Endothelial cell (in vitro differentiated cells): Measurements from ENCODE around the gene SMIM35. TPM values are rescaled to one million over a fixed set of nuclear protein-coding genes. Genes with fewer than 3 reads are reported as not detected.

Experiments used
- DNase-seq: peaks from one replicate; pipeline ENCODE4 v3.0.0; 2021; ENCODE audit warnings: low spot score
- H3K27ac Mint-ChIP-seq: one replicate; pipeline ENCODE4 v1.8.0; 2021; ENCODE audit warnings: mixed read lengths, inconsistent platforms; ENCODE audit not compliant: unreplicated experiment
- H3K27me3 Mint-ChIP-seq: one replicate; pipeline ENCODE4 v1.8.0; 2021; ENCODE audit warnings: mild to moderate bottlenecking, moderate library complexity, mixed read lengths, inconsistent platforms; ENCODE audit not compliant: unreplicated experiment
- H3K36me3 Mint-ChIP-seq: one replicate; pipeline ENCODE4 v1.8.0; 2021; ENCODE audit warnings: mild to moderate bottlenecking, low read depth, mixed read lengths, inconsistent platforms; ENCODE audit not compliant: unreplicated experiment
- H3K4me1 Mint-ChIP-seq: one replicate; pipeline ENCODE4 v1.8.0; 2021; ENCODE audit warnings: mild to moderate bottlenecking, mixed read lengths, inconsistent platforms; ENCODE audit not compliant: unreplicated experiment
- H3K4me3 Mint-ChIP-seq: one replicate; pipeline ENCODE4 v1.8.0; 2021; ENCODE audit warnings: mild to moderate bottlenecking, mixed read lengths, inconsistent platforms; ENCODE audit not compliant: unreplicated experiment
- H3K9me3 Mint-ChIP-seq: one replicate; pipeline ENCODE4 v1.8.0; 2021; ENCODE audit warnings: mixed read lengths, inconsistent platforms; ENCODE audit not compliant: unreplicated experiment
- CTCF ChIP-seq: fragments of 200-600 bp; sonication (generic); IDR thresholded peaks from one replicate; pipeline ENCODE4 v1.5.0; 2021; ENCODE audit warnings: antibody characterized with exemption; ENCODE audit not compliant: unreplicated experiment
- total RNA-seq: library from RNA; stranded (reverse); fragmentation: NEBNext Ultra II Directional; extraction: Animal tissue kit (Norgen Biotek cat#: 25700); gene quantifications from one replicate; pipeline ENCODE4 v1.2.1, GENCODE V29; 2021; ENCODE audit not compliant: unreplicated experiment

SMIM35 gene
- total RNA-seq, 1 donor from 2014 or later, result not detected

- H3K9me3 Mint-ChIP-seq, result no peaks in the 10 kb centered on the region
- no peaks in the 10 kb centered on the region for H3K4me1 Mint-ChIP-seq
- peaks cover 3% of the 10 kb centered on the region for H3K27me3 Mint-ChIP-seq
Observed at GRCh38 chr11:118033443-118033842, 53.3 kb downstream of the SMIM35 start.

DNA sequence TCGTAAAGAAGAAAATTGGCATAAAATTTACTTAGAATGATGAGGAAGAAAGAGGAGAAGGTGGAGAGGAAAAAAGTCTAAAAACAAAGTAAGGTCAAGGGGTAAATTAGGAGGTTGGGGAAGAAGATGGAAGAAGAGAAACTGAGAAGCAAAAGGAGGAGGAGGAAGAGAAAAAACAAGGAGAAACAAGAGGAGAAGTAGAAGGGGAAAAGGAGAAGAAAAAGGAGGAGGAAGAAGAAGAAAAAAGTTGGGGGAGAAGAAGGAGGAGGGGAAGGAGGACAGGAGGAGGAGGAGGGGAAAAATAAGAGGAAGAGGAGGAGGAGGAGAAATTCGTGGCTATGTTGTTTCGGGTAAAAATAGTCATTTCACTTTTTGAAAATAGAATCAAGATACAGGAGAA is 58.1 kb downstream of the SMIM35 start:
- Mint-ChIP-seq H3K27ac (no peak overlapping the region), H3K27me3 (no peaks in the 10 kb centered on the region), H3K9me3 (no peaks in the 10 kb centered on the region), H3K4me3 (no peak overlapping the region), H3K4me1 (no peaks in the 10 kb centered on the region), H3K36me3 (no peaks in the 10 kb centered on the region)
- TF ChIP-seq CTCF, result no peak
- DNase-seq, result no peak

More at GRCh38 chr11:118033443-118033842, 53.3 kb downstream of the SMIM35 start:
- no peak for TF ChIP-seq CTCF
- Mint-ChIP-seq H3K4me3 (no peak overlapping the region), H3K36me3 (no peaks in the 10 kb centered on the region), H3K27ac (no peak overlapping the region)
- DNase-seq, result no peak

DNA sequence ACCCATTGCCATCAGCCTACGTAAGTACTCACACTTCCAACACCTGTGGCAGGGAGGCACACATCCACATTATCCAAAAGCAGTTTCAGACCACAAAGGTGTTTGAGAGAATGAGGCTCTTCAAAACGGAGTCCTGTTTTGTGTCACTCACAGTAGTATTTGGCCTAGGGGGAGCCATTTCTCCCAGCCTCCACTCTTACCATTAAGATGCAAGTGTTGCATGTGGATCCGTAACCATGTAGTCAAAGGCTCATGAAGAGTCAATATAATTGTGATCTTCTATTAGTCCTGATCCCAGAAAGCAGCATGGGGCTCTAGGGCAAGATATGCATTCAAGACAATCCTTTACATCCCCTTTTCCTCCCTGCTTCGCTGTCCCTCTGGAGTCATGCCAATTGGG is 59.1 kb downstream of the SMIM35 start:
- H3K27me3 Mint-ChIP-seq, result no peaks in the 10 kb centered on the region
- no peaks in the 10 kb centered on the region for H3K9me3 Mint-ChIP-seq
- no peak overlapping the region for H3K27ac Mint-ChIP-seq
- no peak for DNase-seq
- no peaks in the 10 kb centered on the region for H3K4me1 Mint-ChIP-seq
- no peak for TF ChIP-seq CTCF
- H3K4me3 Mint-ChIP-seq, result no peak overlapping the region
- H3K36me3 Mint-ChIP-seq, result no peaks in the 10 kb centered on the region

DNA sequence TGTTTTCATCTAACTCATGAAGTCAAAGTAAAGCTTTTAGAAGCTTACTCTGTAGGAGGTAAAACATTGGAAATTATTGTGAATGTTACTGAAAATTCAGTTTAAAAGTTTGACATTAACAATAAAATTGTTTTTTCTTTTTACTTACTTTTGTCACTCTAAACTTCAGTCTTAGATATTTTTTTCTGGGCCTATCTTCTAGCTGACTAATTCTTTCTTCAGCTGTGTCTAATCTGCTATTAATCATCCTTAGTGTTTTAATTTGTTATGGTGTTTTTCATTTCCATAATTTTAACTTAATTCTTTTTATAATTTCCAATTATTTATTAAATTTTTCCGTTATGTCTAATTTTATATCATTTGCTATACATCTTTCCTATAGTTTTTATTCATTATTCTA is 65.6 kb downstream of the SMIM35 start:
- Mint-ChIP-seq H3K36me3 (peaks cover 6% of the 10 kb centered on the region), H3K27ac (no peak overlapping the region), H3K4me3 (no peak overlapping the region), H3K4me1 (no peaks in the 10 kb centered on the region), H3K9me3 (peaks cover 5% of the 10 kb centered on the region), H3K27me3 (no peaks in the 10 kb centered on the region)
- no peak for TF ChIP-seq CTCF
- no peak for DNase-seq

DNA sequence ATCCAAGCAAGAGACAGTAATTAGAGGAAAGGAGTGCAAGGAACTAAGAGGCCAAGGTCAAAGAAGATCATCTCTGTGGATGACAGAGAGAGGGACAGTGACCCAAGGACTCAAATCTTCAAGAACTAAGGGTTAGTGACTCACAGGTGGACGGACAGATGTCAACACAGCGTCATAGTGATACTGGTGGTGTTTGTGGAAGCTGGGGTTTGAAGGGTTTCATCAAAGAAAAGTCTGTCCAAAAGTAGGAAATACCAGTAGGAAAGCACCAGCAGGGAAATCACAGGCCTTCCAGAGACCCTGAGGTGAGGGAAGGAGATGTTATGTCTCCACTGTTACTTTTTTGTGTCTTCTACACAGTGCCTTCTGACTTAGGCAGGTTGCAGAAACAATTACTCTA is 68.4 kb downstream of the SMIM35 start:
- no peak for DNase-seq
- H3K4me3 Mint-ChIP-seq, result no peak overlapping the region
- H3K4me1 Mint-ChIP-seq, result no peaks in the 10 kb centered on the region
- H3K9me3 Mint-ChIP-seq, result peaks cover 5% of the 10 kb centered on the region
- H3K27me3 Mint-ChIP-seq, result peaks cover 4% of the 10 kb centered on the region
- TF ChIP-seq CTCF, result no peak
- H3K36me3 Mint-ChIP-seq, result peaks cover 6% of the 10 kb centered on the region
- no peak overlapping the region for H3K27ac Mint-ChIP-seq
